ENCODE results near the gene DNAH7. TPM values are rescaled to one million over a fixed set of nuclear protein-coding genes. Genes with fewer than 3 reads are reported as not detected.

DNAH7 gene
- total and polyA plus RNA-seq, 9 of the 15 experiments (the other 6 are each of a cell fraction or from before 2014, with no cell fraction given), result 0.03 to 0.42 (median 0.18) TPM

- Histone ChIP-seq H3K27me3 (ENCODE audit: control insufficient read depth in 2 of 2, insufficient read depth in 2 of 2, low read length in 2 of 2) (no peaks in the 10 kb centered on the region), H3K9ac (ENCODE audit: insufficient read depth in 1 of 2, low read depth in 2 of 2, low read length in 2 of 2) (no peak overlapping the region), H3K4me1 (replicated peaks in 1 of 2; ENCODE audit: control insufficient read depth in 2 of 2, insufficient read depth in 2 of 2, low read length in 2 of 2) (no peaks in the 10 kb centered on the region; a peak in 1 of 5 replicates), H3K27ac (ENCODE audit: extremely low read depth, low read depth, low read length) (no peak overlapping the region), H3K9me3 (replicated peaks; ENCODE audit: control insufficient read depth, insufficient read depth, low read depth, low read length) (no peaks in the 10 kb centered on the region), H3K4me3 (no peak overlapping the region), H3K4me2 (ENCODE audit: insufficient read depth, low read length) (no peak overlapping the region), H3K36me3 (ENCODE audit: control insufficient read depth, insufficient read depth, low read length) (no peaks in the 10 kb centered on the region), H3K9me1 (ENCODE audit: control insufficient read depth, insufficient read depth, low read length) (no peaks in the 10 kb centered on the region), H4K20me1 (replicated peaks; ENCODE audit: control insufficient read depth, insufficient read depth, low read length) (no peaks in the 10 kb centered on the region), H3K79me2 (ENCODE audit: control insufficient read depth, insufficient read depth, low read length) (no peaks in the 10 kb centered on the region), H2AFZ (ENCODE audit: low read depth, low read length) (no peak overlapping the region)
- FAIRE-seq, result no peak
- no peak for ATAC-seq
- POLR2A ChIA-PET, result no interaction called here
- no peak for DNase-seq (ENCODE audit: extremely low read depth in 1 of 4, low spot score in 3 of 4)
- intact Hi-C loops (cut with micrococcal nuclease) (no loop called here), in situ Hi-C loops (cut with MboI) (no loop called here)
- TF ChIP-seq CBX3 (IDR thresholded peaks at IDR 0.05; ENCODE audit: borderline replicate concordance in 1 of 2, low read length in 2 of 2) (no peak), RBM25 (IDR thresholded peaks at IDR 0.05; ENCODE audit: low read depth, low read length, severe bottlenecking) (no peak), FOXK1 (CRISPR knock-in tag; IDR thresholded peaks at IDR 0.05; ENCODE audit: borderline replicate concordance) (no peak), U2AF2 (optimal IDR thresholded peaks at IDR 0.05; ENCODE audit: low read depth, low read length) (no peak), ZNF830 (CRISPR knock-in tag; IDR thresholded peaks at IDR 0.05) (no peak), GABPB1 (CRISPR knock-in tag; IDR thresholded peaks at IDR 0.05) (no peak), NFXL1 (CRISPR knock-in tag; IDR thresholded peaks at IDR 0.05) (no peak), HMBOX1 (IDR thresholded peaks at IDR 0.05) (no peak)
- BruUV-seq (replicated peaks), result no TSS peak
- CTCF ChIA-PET (ENCODE audit: low intra/inter-chr PET ratio), result no interaction called here
- WGBS (ENCODE audit: insufficient coverage, low coverage, missing lambda C conversion rate), result 14% methylated on average over 2 of the region's 2 CpGs
Measured at GRCh38 chr2:195891081-195891480, 177.6 kb downstream of the DNAH7 start.

All from K562 (cell line).